Panc1 (cell line): Measurements from ENCODE around the gene TPRG1. TPM values are rescaled to one million over a fixed set of nuclear protein-coding genes. Genes with fewer than 3 reads are reported as not detected.

Experiments used
- ATAC-seq: fragments of 200-7000 bp; cut with Tn5 transposase; 2 replicates; pipeline ENCODE4 v1.9.1; 2020; ENCODE audit warnings: mild to moderate bottlenecking, moderate library complexity
- BruUV-seq: library from RNA; stranded (reverse); fragments of 400-500 nt; replicated peaks from 2 replicates; lab custom pipeline; 2021; lab: Mats Ljungman, UMichigan
- CTCF ChIA-PET: fragments of 300-600 bp; sonication (Branson Sonifier 250); formaldehyde crosslinking; loops from one replicate; lab custom pipeline; 2022; ENCODE audit warnings: antibody characterized with exemption; lab: Charles Lee
- POLR2A ChIA-PET: fragments of 300-600 bp; sonication (Branson Sonifier 250); formaldehyde crosslinking; loops from one replicate; lab custom pipeline; 2022; ENCODE audit warnings: antibody characterized with exemption; lab: Charles Lee
- DNase-seq: peaks from one replicate; pipeline ENCODE4 v3.0.0-alpha.2; 2010; ENCODE audit warnings: low read depth, low spot score
- H3K27ac ChIP-seq: 2 replicates; pipeline ENCODE4 v1.5.1; 2011; ENCODE audit warnings: mild to moderate bottlenecking, low read length, inconsistent platforms
- H3K27me3 ChIP-seq: fragments of 200-500 bp; sonication (Bioruptor generic); 2 replicates; pipeline ENCODE4 v1.6.0; 2014; ENCODE audit warnings: low read length, inconsistent platforms; ENCODE audit not compliant: control insufficient read depth, insufficient read depth
- H3K36me3 ChIP-seq: fragments of 200-500 bp; sonication (Bioruptor generic); 2 replicates; pipeline ENCODE4 v1.5.1; 2014; ENCODE audit warnings: inconsistent platforms, mild to moderate bottlenecking, low read length, moderate library complexity; ENCODE audit not compliant: control insufficient read depth, insufficient read depth
- H3K4me1 ChIP-seq: 2 replicates; pipeline ENCODE4 v1.5.1; 2011; ENCODE audit warnings: inconsistent platforms, mild to moderate bottlenecking, low read length, moderate library complexity; ENCODE audit not compliant: control insufficient read depth, insufficient read depth
- H3K4me3 ChIP-seq, 2 experiments: 2 replicates each; pipeline ENCODE4 v1.5.1; 2011 to 2012; ENCODE audit warnings: low read depth in 2 of 2, low read length in 2 of 2, mild to moderate bottlenecking in 2 of 2, inconsistent platforms in 1 of 2, moderate library complexity in 1 of 2
- H3K9me3 ChIP-seq: fragments of 200-500 bp; sonication (Bioruptor generic); 2 replicates; pipeline ENCODE4 v1.5.1; 2014; ENCODE audit warnings: low read depth, mild to moderate bottlenecking, inconsistent platforms, low read length, moderate library complexity; ENCODE audit not compliant: control insufficient read depth, insufficient read depth
- CTCF ChIP-seq: fragments of 450-650 bp; IDR thresholded peaks from 2 replicates; pipeline ENCODE4 v1.5.1; 2017; ENCODE audit warnings: mild to moderate bottlenecking
- POLR2AphosphoS5 ChIP-seq: IDR thresholded peaks from 2 replicates; pipeline ENCODE4 v1.6.1; 2012; ENCODE audit warnings: mild to moderate bottlenecking, low read depth, low read length, moderate library complexity
- SIN3A ChIP-seq: IDR thresholded peaks from 2 replicates; pipeline ENCODE4 v1.6.1; 2012; ENCODE audit warnings: low read depth, mild to moderate bottlenecking, low read length, moderate library complexity, borderline replicate concordance; ENCODE audit not compliant: insufficient read depth
- TCF7L2 ChIP-seq: IDR thresholded peaks from 2 replicates; pipeline ENCODE4 v1.6.1; 2011; ENCODE audit warnings: mild to moderate bottlenecking, low read depth, low read length, inconsistent platforms
- in situ Hi-C: cut with HindIII; loops from 2 replicates; pipeline ENCODE4 v1.10.0; 2016; ENCODE audit warnings: low sequenced_read_pairs, low pct_unique_long_range_greater_than_20kb
- intact Hi-C: fragments of 100-400 bp; cut with micrococcal nuclease; formaldehyde crosslinking; loops from one replicate; pipeline ENCODE4 v1.10.0; 2022; ENCODE audit not compliant: unreplicated experiment
- total RNA-seq: library from RNA; stranded (reverse); gene quantifications from one replicate; pipeline ENCODE4 v1.2.1, GENCODE V29; 2021; ENCODE audit not compliant: unreplicated experiment
- TF ChIP-seq, protein P1 (sequence below), 2 experiments: IDR thresholded peaks; 2 replicates each; pipeline ENCODE4 v1.6.1; 2011 to 2012; ENCODE audit warnings: low read depth in 2 of 2, control low read depth in 1 of 2, low read length in 1 of 2, mild to moderate bottlenecking in 1 of 2, moderate library complexity in 1 of 2; ENCODE audit not compliant: insufficient read depth in 1 of 2

Gene TPRG1
- total RNA-seq, 1 experiment from 2014 or later, result not detected

- intact Hi-C loops, result no loop called here
Measured at GRCh38 chr3:189157232-189158007, 14.4 kb upstream of the TPRG1 start.

DNA sequence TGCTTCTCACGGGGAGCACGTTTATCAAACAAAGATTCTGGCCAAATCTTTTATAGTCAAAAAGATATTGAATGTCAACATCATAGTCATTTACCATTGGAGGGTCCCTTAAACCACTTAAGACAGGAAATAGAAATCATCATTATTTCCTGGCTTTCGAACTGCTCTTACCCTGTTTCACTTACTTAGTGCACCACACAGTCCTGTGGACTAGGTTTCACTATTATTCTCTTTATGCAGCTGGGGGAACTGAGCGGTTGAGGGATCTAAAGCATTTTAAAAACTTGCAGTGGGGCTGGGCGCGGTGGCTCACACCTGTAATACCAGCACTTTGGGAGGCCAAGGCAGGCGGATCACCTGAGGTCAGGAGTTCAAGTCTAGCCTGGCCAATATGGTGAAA lies 13.7 kb upstream of the TPRG1 start:
- no TSS peak for BruUV-seq
- ChIA-PET CTCF (no interaction called here), POLR2A (no interaction called here)
- Histone ChIP-seq H3K4me1 (no peaks in the 10 kb centered on the region), H3K27me3 (no peaks in the 10 kb centered on the region), H3K27ac (no peak overlapping the region), H3K36me3 (no peaks in the 10 kb centered on the region), H3K9me3 (no peaks in the 10 kb centered on the region), H3K4me3 (no peak overlapping the region)
- DNase-seq, result no peak
- intact Hi-C loops, result no loop called here
- in situ Hi-C loops, result no loop called here
- TF ChIP-seq TCF7L2 (no peak), CTCF (no peak), POLR2AphosphoS5 (no peak), SIN3A (no peak)
- TF ChIP-seq, protein P1, sequence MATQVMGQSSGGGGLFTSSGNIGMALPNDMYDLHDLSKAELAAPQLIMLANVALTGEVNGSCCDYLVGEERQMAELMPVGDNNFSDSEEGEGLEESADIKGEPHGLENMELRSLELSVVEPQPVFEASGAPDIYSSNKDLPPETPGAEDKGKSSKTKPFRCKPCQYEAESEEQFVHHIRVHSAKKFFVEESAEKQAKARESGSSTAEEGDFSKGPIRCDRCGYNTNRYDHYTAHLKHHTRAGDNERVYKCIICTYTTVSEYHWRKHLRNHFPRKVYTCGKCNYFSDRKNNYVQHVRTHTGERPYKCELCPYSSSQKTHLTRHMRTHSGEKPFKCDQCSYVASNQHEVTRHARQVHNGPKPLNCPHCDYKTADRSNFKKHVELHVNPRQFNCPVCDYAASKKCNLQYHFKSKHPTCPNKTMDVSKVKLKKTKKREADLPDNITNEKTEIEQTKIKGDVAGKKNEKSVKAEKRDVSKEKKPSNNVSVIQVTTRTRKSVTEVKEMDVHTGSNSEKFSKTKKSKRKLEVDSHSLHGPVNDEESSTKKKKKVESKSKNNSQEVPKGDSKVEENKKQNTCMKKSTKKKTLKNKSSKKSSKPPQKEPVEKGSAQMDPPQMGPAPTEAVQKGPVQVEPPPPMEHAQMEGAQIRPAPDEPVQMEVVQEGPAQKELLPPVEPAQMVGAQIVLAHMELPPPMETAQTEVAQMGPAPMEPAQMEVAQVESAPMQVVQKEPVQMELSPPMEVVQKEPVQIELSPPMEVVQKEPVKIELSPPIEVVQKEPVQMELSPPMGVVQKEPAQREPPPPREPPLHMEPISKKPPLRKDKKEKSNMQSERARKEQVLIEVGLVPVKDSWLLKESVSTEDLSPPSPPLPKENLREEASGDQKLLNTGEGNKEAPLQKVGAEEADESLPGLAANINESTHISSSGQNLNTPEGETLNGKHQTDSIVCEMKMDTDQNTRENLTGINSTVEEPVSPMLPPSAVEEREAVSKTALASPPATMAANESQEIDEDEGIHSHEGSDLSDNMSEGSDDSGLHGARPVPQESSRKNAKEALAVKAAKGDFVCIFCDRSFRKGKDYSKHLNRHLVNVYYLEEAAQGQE (IDR thresholded peaks at IDR 0.05; ENCODE audit: insufficient read depth in 1 of 2, low read depth in 2 of 2, low read length in 1 of 2), result no peak
- no peak for ATAC-seq

More at GRCh38 chr3:189157232-189158007, 14.4 kb upstream of the TPRG1 start:
- CTCF ChIA-PET, result no interaction called here
- DNase-seq, result no peak
- Histone ChIP-seq H3K4me1 (no peaks in the 10 kb centered on the region), H3K36me3 (no peaks in the 10 kb centered on the region), H3K27me3 (no peaks in the 10 kb centered on the region), H3K27ac (no peak overlapping the region), H3K4me3 (no peak overlapping the region), H3K9me3 (no peaks in the 10 kb centered on the region)
- in situ Hi-C loops, result no loop called here
- no TSS peak for BruUV-seq
- POLR2A ChIA-PET, result no interaction called here
- no peak for ATAC-seq
- TF ChIP-seq SIN3A (no peak), TCF7L2 (no peak), POLR2AphosphoS5 (no peak), CTCF (no peak)
- TF ChIP-seq, protein P1 (IDR thresholded peaks at IDR 0.05; ENCODE audit: insufficient read depth in 1 of 2, low read depth in 2 of 2, low read length in 1 of 2), result no peak
